ENCODE measurements around the gene OR2M5.

Gene OR2M5

DNA sequence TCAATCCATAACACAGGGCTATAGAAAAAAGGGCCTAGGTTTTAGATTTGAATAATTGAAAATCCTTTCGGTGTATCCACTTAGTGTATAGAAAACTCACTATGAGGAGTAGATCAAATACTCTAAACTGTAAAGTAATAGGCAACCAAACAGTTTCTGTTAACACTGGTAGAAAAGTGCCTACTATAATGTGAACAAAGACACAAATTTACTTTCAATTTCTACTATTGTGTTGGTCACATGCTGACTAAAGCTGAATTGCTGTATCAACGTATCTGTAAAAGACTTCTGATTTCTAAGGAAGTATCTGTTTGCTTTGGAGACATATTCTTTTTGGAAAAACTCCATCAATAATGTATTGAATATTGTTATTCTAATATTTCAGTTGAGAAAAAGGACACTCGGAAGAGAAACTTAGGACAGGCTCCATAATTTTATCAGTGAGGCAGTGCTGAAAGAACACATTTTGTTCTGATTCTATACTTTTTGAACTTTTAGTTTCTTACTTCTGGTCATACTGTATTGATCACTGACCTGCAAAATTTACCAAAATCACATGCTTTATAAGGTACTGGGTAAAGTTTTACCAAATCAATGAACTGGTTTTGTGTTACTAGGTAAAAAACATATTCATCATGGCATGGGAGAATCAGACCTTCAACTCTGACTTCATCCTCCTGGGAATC lies at the start of gene OR2M5:
TSS of gene OR2M5 (plus strand) at position 636 of the 686 bp plus-strand sequence. CDS start at position 636, 0 bp downstream.
- no peak for DNase-seq

- no peak for DNase-seq
Observed at GRCh38 chr1:248098529-248098928, 46.4 kb upstream of the OR2M5 start.

DNA sequence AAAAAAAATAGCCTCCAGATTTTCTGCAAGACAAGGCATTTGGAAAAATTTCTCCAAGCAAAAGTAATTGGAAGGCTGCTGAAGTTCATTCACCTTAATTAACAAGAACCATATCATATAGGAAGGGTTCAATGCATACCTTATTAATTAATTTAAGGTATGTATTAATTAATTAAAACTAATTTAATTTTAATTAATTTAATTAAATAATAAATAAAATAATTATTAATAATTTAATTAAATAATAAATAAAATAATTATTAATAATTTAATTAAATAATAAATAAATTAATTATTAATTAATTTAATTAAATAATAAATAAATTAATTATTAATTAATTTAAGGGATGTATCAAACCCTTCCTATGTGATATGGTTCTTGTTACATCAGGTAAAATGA lies 42.1 kb upstream of the OR2M5 start:
- no peak for DNase-seq

GRCh38 chr1:248111157-248111556 lies 33.8 kb upstream of the OR2M5 start:
- no peak for DNase-seq

DNA sequence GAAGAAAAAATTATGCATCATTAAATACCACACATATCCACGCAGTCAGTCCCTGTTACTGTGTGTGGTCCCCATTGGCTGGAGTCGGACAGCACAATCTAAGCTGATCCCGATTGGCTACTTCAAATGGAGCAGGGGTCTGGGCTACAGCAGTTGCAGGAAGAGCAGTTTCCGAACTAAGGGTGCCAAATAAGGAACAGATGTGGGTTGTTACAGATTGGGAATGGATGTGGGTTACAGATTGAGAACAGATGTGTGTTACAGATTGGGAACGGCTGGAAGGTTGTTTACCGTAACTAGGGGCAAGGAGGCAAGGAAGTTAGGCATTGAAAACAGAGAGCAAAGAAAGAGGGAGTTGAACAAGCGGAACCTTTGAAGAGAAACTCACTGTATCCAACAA lies 30.1 kb upstream of the OR2M5 start:
- no peak for DNase-seq

GRCh38 chr1:248127653-248128052 lies 17.3 kb upstream of the OR2M5 start:
- no peak for DNase-seq

GRCh38 chr1:248136811-248137210 lies 8.1 kb upstream of the OR2M5 start:
- no peak for DNase-seq

GRCh38 chr1:248140846-248141245 lies 4.1 kb upstream of the OR2M5 start:
- no peak for DNase-seq

DNA sequence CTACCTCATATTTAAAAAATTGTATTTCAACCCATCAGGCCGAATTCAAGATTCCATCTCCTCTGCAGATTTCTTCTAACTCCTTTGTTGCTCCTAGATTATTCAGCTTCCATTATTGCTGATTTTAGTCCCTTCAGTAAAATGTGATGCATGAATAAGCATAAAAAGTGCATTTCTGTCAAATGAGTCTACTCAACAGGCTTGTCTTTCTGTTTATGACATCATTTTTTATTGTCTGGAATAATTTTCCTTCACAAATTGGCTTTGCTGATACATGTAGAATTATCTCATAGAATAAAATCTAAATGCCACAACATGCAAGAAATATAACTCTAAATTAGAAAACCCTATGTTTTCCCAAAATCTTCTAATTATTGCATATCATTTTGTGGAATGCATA lies 1.6 kb upstream of the OR2M5 start:
- no peak for DNase-seq

DNA sequence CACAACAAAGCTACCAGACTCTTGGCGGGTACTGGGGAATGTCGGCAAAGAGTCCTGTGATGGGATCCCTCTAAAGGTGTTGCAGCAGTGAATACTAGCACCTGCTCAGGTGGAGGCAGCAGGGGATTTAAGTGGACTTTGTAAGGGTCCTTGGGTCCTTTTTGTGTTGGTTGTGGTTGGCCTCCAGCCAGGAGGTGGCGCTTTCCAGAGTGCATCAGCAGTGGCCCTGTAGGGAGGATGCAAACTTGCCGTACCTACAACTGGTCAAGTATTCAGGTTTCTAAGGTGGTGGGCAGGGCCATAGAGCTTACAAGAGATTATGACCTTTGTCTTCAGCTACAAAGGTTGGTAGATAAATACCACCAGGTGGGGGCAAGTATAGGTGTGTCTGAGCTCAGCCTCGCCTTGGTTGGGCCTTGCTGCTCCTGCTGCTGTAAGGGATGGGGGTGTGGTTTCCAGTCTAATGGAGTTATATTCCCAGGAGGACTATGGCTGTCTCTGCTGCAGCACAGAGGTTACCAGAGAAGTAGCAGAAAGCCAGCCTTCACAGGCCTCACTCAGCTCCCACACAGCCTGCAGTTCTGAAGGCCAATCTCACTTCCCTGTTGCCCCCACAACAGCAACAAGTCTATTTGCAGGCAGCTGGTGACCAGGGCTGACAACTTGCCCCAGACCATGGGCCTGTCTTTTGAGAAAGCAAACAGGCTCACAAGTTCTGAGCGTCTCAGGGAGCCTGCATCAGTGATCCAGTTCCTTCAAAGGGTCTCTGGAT lies 7.3 kb downstream of the OR2M5 start:
- DNase-seq = no peak

- no peak for DNase-seq
Observed at GRCh38 chr1:248155927-248156326, 11.0 kb downstream of the OR2M5 start.

- DNase-seq = no peak
Observed at GRCh38 chr1:248158758-248159157, 13.8 kb downstream of the OR2M5 start.

GRCh38 chr1:248164031-248164430 lies 19.1 kb downstream of the OR2M5 start:
- DNase-seq = no peak

DNA sequence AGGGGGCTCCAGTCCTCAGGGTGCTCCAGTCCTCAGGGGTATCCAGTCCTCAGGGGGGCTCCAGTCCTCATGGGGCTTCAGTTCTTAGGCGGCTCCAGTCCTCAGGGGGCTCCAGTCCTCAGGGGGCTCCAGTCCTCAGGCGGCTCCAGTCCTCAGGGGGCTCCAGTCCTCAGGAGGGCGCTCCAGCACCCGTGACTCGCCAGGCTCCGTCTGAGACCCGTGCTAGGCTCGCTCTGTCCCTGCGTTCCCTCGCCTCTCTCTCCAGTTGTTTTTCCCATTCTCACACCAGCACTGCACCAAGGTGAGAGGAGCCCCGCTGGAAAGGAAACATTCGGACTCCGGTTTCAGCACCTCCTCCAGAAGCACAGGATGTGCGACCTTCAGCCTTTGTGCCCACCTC lies 20.2 kb downstream of the OR2M5 start:
- no peak for DNase-seq

GRCh38 chr1:248174521-248174920 lies 29.6 kb downstream of the OR2M5 start, which contains the start of gene OR2M2:
Gene OR2M2, plus strand, starts transcription at chr1:248174821. Its CDS starts 5,165 bp downstream, at chr1:248179986.
- DNase-seq = no peak

GRCh38 chr1:248183996-248184395 lies 39.0 kb downstream of the OR2M5 start:
- DNase-seq = no peak

DNA sequence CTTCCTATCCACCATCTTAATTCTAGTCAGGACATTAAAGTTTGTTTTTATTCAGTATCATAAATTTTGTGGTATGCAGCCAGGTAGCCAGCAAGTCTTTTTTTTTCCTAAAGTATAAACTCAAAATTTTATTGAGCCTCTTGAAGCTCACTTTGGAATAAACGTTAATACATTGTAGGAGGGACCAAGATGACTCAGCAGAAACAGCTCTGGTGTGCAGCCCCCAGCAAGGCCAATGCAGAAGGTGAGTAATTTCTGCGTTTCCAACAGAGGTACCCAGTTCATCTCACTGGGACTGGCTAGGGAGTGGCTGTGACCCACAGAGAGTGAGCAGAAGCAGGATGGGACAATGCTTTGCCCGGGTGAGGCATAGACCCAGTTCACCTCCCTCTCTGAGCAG lies 42.4 kb downstream of the OR2M5 start:
- no peak for DNase-seq

DNA sequence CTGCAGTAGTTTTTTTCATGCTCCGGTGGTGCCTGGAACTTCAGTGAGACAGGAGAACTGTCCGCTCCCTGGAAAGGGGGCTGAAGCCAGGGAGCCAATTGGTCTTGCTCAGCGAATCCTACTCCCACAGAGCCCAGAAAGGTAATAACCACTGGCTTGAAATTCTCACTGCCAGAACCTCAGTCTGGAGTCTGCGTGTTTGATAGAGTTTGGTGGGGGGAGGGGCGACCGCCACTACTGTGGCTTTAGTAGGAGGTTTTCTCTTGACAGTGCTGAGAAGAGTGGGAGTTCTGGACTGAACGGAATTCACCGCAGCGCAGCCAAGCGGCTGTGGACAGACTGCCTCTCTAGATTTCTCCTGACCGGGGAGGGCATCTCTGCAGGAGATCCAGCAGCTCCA lies 44.1 kb downstream of the OR2M5 start:
- DNase-seq = no peak

DNA sequence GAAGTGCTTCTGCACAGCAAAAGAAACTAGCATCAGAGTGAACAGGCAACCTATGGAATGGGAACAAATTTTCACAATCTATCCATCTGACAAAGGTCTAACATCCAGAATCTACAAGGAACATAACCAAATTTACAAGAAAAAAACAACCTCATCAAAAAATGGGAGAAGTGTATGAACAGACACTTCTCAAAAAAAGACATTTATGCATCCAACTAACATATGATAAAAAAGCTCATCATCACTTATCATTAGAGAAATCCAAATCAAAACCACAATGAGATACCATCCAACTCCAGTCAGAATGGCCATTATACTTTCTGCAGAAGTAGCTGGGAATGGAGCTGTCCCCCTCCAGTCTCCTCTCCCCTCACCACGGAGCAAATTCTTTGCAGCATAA lies 49.2 kb downstream of the OR2M5 start:
- DNase-seq = no peak

All from hematopoietic multipotent progenitor cell treated with erythropoietin and hydrocortisone succinate and interleukin-3 and kit ligand, for 8 days (in vitro differentiated cells).